AG09319 (cell line): Measurements from ENCODE around the gene TNFRSF4.

Experiments used
- DNase-seq: peaks from one replicate; pipeline ENCODE4 v3.0.0-alpha.2; 2010; ENCODE audit warnings: low read depth; ENCODE audit errors: extremely low read depth
- CTCF ChIP-seq: IDR thresholded peaks from 2 replicates; pipeline ENCODE4 v1.5.1; 2011; ENCODE audit warnings: low read depth, mild to moderate bottlenecking, inconsistent platforms, low read length, moderate library complexity

The TNFRSF4 gene

DNA sequence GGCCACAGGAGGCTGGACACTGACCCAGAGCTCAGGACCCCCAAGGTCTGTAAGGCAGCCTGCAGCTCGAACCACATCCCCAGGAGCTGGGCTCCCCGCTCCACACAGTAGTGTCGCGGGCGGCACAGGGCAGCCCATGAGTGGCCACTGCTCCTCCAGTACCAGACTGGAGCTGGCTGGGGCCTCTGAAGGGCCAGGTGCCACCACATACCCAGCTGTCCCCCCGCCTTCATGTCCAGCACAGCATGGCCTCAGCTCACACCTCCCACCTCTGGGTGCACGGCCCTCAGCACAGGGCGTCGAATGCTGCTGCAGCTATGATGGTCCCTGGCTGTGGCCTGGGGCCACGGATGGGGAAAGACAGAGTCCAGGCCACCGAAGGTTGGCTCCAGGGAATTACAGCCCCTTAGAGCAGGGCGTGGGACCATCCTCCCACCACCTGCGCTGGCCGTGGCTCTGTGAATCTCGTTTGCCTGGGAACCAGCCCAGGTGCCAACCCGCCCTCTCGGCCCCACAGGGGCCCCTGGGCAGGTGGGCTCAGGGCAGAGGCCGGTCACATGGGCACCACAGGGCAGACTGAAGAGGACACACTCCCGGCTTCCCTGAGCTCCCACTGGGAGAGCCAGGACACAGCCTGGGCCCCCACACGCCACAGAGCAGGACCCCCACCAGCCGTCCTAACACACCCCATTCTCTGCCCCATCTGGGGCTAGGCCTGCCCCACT is 2.1 kb upstream of the TNFRSF4 start:
- no peak for TF ChIP-seq CTCF
- no peak for DNase-seq

DNA sequence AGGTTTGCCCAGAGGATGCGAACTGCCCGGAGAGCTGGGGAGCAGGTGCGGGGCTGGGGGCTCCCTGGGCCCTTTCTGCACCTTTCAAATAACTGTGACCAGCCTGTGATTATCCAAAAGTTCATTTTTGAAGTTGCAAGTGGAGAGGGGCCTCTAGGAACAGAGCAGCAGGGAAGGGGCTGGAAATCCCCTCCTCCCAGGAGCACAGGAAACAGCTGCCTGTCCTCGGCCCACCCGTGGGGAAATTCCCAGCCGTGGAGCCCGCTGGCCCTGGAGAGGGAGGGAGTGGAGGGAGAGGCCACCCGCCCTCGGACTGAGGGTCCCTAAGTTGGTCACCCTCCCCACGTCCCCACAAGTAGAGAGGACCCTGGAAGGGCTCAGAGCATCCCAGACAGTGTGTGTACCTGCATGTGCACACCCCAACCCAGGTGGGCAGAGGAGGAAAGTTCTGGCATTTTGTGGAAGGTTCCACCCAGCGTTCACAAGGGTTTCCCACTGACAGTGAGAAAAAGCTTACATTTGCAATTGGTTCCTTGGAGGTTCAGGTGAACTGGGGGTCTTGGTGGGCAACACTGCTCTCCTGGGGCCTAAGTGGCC is 1.2 kb upstream of the TNFRSF4 start:
- no peak for TF ChIP-seq CTCF
- no peak for DNase-seq

- TF ChIP-seq CTCF = no peak
- DNase-seq = no peak
Observed at GRCh38 chr1:1212780-1213344, 1.1 kb downstream of the TNFRSF4 start.

- no peak for DNase-seq
- TF ChIP-seq CTCF = no peak
Observed at GRCh38 chr1:1211541-1212441, 2.2 kb downstream of the TNFRSF4 start.

DNA sequence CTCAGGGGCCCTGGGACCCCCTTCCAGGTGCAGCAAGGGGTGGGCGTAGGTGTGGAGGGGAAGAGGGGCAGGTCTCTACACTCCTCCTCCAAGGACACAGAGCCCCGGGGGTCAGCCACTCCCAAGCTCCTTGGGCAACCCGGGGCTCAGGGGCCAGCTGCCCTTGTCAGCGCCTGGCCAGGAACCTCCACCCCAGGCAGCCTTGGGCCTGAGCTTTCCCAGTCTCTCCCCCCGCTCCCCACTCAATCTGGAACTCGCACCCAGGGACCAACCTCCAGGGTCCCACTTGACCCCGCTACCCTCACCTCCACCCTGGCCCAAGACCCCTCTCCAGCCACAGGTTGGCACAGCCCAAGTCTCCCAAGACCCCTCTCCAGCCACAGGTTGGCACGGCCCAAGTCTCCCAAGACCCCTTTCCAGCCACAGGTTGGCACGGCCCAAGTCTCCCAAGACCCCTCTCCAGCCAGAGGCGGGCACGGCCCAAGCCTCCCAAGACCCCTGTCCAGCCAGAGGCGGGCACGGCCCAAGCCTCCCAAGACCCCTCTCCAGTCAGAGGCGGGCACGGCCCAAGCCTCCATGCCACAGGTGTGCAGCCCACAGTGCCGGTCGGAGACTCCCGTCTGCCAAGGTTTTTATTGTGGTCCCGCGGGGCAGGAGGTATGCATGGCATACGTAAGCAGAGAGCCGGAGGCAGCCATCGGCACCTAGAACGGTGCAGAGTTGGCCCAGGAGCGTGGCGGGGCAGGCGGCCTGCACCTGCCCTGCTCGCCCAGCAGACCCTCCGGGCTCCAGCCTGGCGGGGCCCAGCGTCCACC is 3.0 kb downstream of the TNFRSF4 start:
- DNase-seq = no peak
- TF ChIP-seq CTCF = no peak

GRCh38 chr1:1208713-1209433 is 5.1 kb downstream of the TNFRSF4 start:
- TF ChIP-seq CTCF = no peak
- no peak for DNase-seq
